OCI-LY7 (cell line): ENCODE results near the gene CAPZA2. TPM values are rescaled to one million over a fixed set of nuclear protein-coding genes. Genes with fewer than 3 reads are reported as not detected.

Experiments used
- BruUV-seq: library from RNA; stranded (reverse); fragments of 400-500 nt; replicated peaks from 2 replicates; lab custom pipeline; 2021; lab: Mats Ljungman, UMichigan
- CTCF ChIA-PET: fragments of 300-600 bp; sonication (Branson Sonifier 250); formaldehyde crosslinking; loops from one replicate; lab custom pipeline; 2022; ENCODE audit warnings: antibody characterized with exemption; ENCODE audit not compliant: unreplicated experiment; lab: Charles Lee
- POLR2A ChIA-PET: fragments of 300-600 bp; sonication (Branson Sonifier 250); formaldehyde crosslinking; loops from one replicate; lab custom pipeline; 2022; ENCODE audit warnings: antibody characterized with exemption; lab: Charles Lee
- DNase-seq: peaks from one replicate; pipeline ENCODE4 v3.0.0-alpha.2; 2015; ENCODE audit warnings: low spot score
- H2AFZ ChIP-seq: fragments of 200-600 bp; sonication (generic), shearing (Covaris generic); 2 replicates; pipeline ENCODE4 v1.6.1; 2014; ENCODE audit warnings: mild to moderate bottlenecking, antibody characterized with exemption, low read length, moderate library complexity
- H3K27ac ChIP-seq: fragments of 200-600 bp; sonication (generic); 2 replicates; pipeline ENCODE4 v1.5.1; 2014; ENCODE audit warnings: mixed run types, low read depth, mild to moderate bottlenecking, moderate library complexity, low read length, inconsistent platforms; ENCODE audit not compliant: poor library complexity, severe bottlenecking
- H3K36me3 ChIP-seq: fragments of 200-600 bp; sonication (generic); 2 replicates; pipeline ENCODE4 v1.6.1; 2014; ENCODE audit warnings: mild to moderate bottlenecking, antibody characterized with exemption, low read length, moderate library complexity, mixed read lengths; ENCODE audit not compliant: insufficient read depth
- H3K4me1 ChIP-seq: fragments of 200-600 bp; sonication (generic); 2 replicates; pipeline ENCODE4 v1.5.1; 2014; ENCODE audit warnings: mild to moderate bottlenecking, low read length; ENCODE audit not compliant: insufficient read depth, poor library complexity, severe bottlenecking
- H3K4me2 ChIP-seq: fragments of 200-600 bp; sonication (generic); 2 replicates; pipeline ENCODE4 v1.6.1; 2014; ENCODE audit warnings: mild to moderate bottlenecking, low read length
- H3K4me3 ChIP-seq: fragments of 200-600 bp; sonication (generic); 2 replicates; pipeline ENCODE4 v1.5.1; 2014; ENCODE audit warnings: mild to moderate bottlenecking, low read depth, low read length; ENCODE audit not compliant: poor library complexity, severe bottlenecking
- H3K79me2 ChIP-seq: fragments of 200-600 bp; sonication (generic); 2 replicates; pipeline ENCODE4 v1.6.1; 2016; ENCODE audit warnings: low read depth, mild to moderate bottlenecking, low read length, moderate library complexity, mixed read lengths; ENCODE audit not compliant: insufficient read depth
- H3K9me2 ChIP-seq: fragments of 200-600 bp; sonication (generic); 2 replicates; pipeline ENCODE4 v1.6.1; 2016; ENCODE audit warnings: mild to moderate bottlenecking, low read length, mixed read lengths; ENCODE audit not compliant: insufficient read depth
- H3K9me3 ChIP-seq: fragments of 200-600 bp; sonication (generic); 2 replicates; pipeline ENCODE4 v1.6.1; 2014; ENCODE audit warnings: mild to moderate bottlenecking, mixed run types, low read length, mixed read lengths
- H4K20me1 ChIP-seq: fragments of 200-600 bp; sonication (generic); 2 replicates; pipeline ENCODE4 v1.6.1; 2014; ENCODE audit warnings: mild to moderate bottlenecking, antibody characterized with exemption, low read length, moderate library complexity, mixed read lengths; ENCODE audit not compliant: insufficient read depth
- CTCF ChIP-seq: fragments of 200-600 bp; sonication (generic); conservative IDR thresholded peaks from 2 replicates; pipeline ENCODE4 v1.5.1; 2014; ENCODE audit warnings: mild to moderate bottlenecking, antibody characterized with exemption, low read length, moderate library complexity, mixed read lengths
- EZH2phosphoT487 ChIP-seq: fragments of 200-600 bp; sonication (generic); IDR thresholded peaks from 2 replicates; pipeline ENCODE4 v1.6.1; 2018; ENCODE audit warnings: low read depth, borderline replicate concordance, mild to moderate bottlenecking, mixed run types, antibody characterized with exemption, low read length, moderate library complexity, mixed read lengths
- intact Hi-C: fragments of 100-400 bp; cut with micrococcal nuclease; formaldehyde crosslinking; loops from one replicate; pipeline ENCODE4 v1.10.0; 2022; ENCODE audit not compliant: unreplicated experiment
- total RNA-seq, 2 experiments: library from RNA; depleted of rRNA in 1 of 2; stranded (reverse); fragments of >200 nt in 1 of 2; shearing (Covaris generic) in 1 of 2; gene quantifications; 2 replicates each; pipeline ENCODE4 v1.2.3, GENCODE V29; 2014 to 2022

Gene CAPZA2
- total RNA-seq, 2 experiments from 2014 or later = 53.3 to 103 TPM

GRCh38 chr7:116829493-116829892 lies 32.9 kb upstream of the CAPZA2 start:
- H3K9me2 ChIP-seq = no peaks in the 10 kb centered on the region
- H3K79me2 ChIP-seq = no peaks in the 10 kb centered on the region
- no peaks in the 10 kb centered on the region for H4K20me1 ChIP-seq
- ChIA-PET CTCF (no interaction called here), POLR2A (no interaction called here)
- BruUV-seq = no TSS peak
- H3K4me2 ChIP-seq = no peak overlapping the region
- no peak overlapping the region for H3K27ac ChIP-seq
- H3K4me3 ChIP-seq = no peak overlapping the region
- DNase-seq = no peak
- TF ChIP-seq CTCF (no peak), EZH2phosphoT487 (no peak)
- no peaks in the 10 kb centered on the region for H3K36me3 ChIP-seq
- H2AFZ ChIP-seq = no peak overlapping the region; the same call in 1 of the 2 replicates
- intact Hi-C loops = no loop called here
- no peaks in the 10 kb centered on the region for H3K9me3 ChIP-seq
- no peaks in the 10 kb centered on the region for H3K4me1 ChIP-seq

GRCh38 chr7:116832692-116833091 lies 29.7 kb upstream of the CAPZA2 start:
- Histone ChIP-seq H4K20me1 (no peaks in the 10 kb centered on the region), H3K79me2 (no peaks in the 10 kb centered on the region), H3K4me3 (no peak overlapping the region), H2AFZ (no peak overlapping the region), H3K9me2 (no peaks in the 10 kb centered on the region), H3K27ac (no peak overlapping the region), H3K4me1 (no peaks in the 10 kb centered on the region), H3K9me3 (no peaks in the 10 kb centered on the region), H3K4me2 (no peak overlapping the region), H3K36me3 (no peaks in the 10 kb centered on the region)
- intact Hi-C loops = no loop called here
- DNase-seq = no peak
- ChIA-PET CTCF (no interaction called here), POLR2A (no interaction called here)
- TF ChIP-seq EZH2phosphoT487 (no peak), CTCF (no peak)
- BruUV-seq = no TSS peak

- no peak overlapping the region for H2AFZ ChIP-seq
- BruUV-seq = no TSS peak
These were observed 27.4 kb upstream of the CAPZA2 start for GRCh38 chr7:116834815-116835504.

More at GRCh38 chr7:116834815-116835504, 27.4 kb upstream of the CAPZA2 start:
- Histone ChIP-seq H3K4me2 (no peak overlapping the region), H3K9me2 (no peaks in the 10 kb centered on the region), H3K79me2 (no peaks in the 10 kb centered on the region), H3K27ac (no peak overlapping the region), H4K20me1 (no peaks in the 10 kb centered on the region), H3K4me1 (no peaks in the 10 kb centered on the region), H3K36me3 (no peaks in the 10 kb centered on the region), H3K4me3 (no peak overlapping the region), H3K9me3 (no peaks in the 10 kb centered on the region)
- POLR2A ChIA-PET = no interaction called here
- TF ChIP-seq EZH2phosphoT487 (no peak), CTCF (no peak)
- intact Hi-C loops = no loop called here
- DNase-seq = no peak
- CTCF ChIA-PET = no interaction called here
